AG08396 (cell line): ENCODE measurements around the gene ATRX.
"Not testable (repeated sequence)": the region's sequence is repeated elsewhere in the genome, so short reads cannot be mapped to it uniquely, and the experiment has no call there.

Experiments
- DNase-seq: peaks from one replicate; pipeline ENCODE4 v3.0.0; 2012; ENCODE audit warnings: low spot score, mixed read lengths

The ATRX gene

GRCh38 chrX:77785486-77786364 is at the start of gene ATRX:
Gene ATRX, minus strand, starts transcription at chrX:77786216. Its CDS starts 215 bp downstream, at chrX:77786001.
- peak; percentile 81 for DNase-seq

GRCh38 chrX:77831544-77831943 is 45.5 kb upstream of the ATRX start:
- not testable (repeated sequence) for DNase-seq

GRCh38 chrX:77821989-77822388 is 36.0 kb upstream of the ATRX start:
- not testable (repeated sequence) for DNase-seq

- no peak for DNase-seq
Measured at GRCh38 chrX:77820091-77820727, 34.2 kb upstream of the ATRX start.

- DNase-seq, result no peak
Measured at GRCh38 chrX:77814210-77814609, 28.2 kb upstream of the ATRX start.

- no peak for DNase-seq
Measured at GRCh38 chrX:77802201-77802600, 16.2 kb upstream of the ATRX start.

- no peak for DNase-seq
Measured at GRCh38 chrX:77795124-77795523, 9.1 kb upstream of the ATRX start.

- DNase-seq, result no peak
Measured at GRCh38 chrX:77793946-77794345, 7.9 kb upstream of the ATRX start.

- DNase-seq, result no peak
Measured at GRCh38 chrX:77788050-77788449, 2.0 kb upstream of the ATRX start.

- DNase-seq, result no peak
Measured at GRCh38 chrX:77786365-77786680, 307 bp upstream of the ATRX start.

- DNase-seq, result no peak
Measured at GRCh38 chrX:77779695-77780094, 6.3 kb downstream of the ATRX start.

GRCh38 chrX:77776659-77777058 is 9.4 kb downstream of the ATRX start:
- no peak for DNase-seq

GRCh38 chrX:77771601-77772000 is 14.4 kb downstream of the ATRX start:
- DNase-seq, result no peak

GRCh38 chrX:77768787-77769186 is 17.2 kb downstream of the ATRX start:
- no peak for DNase-seq

- not testable (repeated sequence) for DNase-seq
Measured at GRCh38 chrX:77766212-77766611, 19.8 kb downstream of the ATRX start.

GRCh38 chrX:77755561-77755960 is 30.5 kb downstream of the ATRX start:
- DNase-seq, result no peak

- not testable (repeated sequence) for DNase-seq
Measured at GRCh38 chrX:77753942-77754341, 32.1 kb downstream of the ATRX start.

- DNase-seq, result no peak
Measured at GRCh38 chrX:77749695-77750094, 36.3 kb downstream of the ATRX start.

- no peak for DNase-seq
Measured at GRCh38 chrX:77743720-77744119, 42.3 kb downstream of the ATRX start.

- no peak for DNase-seq
Measured at GRCh38 chrX:77742788-77743476, 43.1 kb downstream of the ATRX start.

- no peak for DNase-seq
Measured at GRCh38 chrX:77740376-77740905, 45.6 kb downstream of the ATRX start.

GRCh38 chrX:77733342-77733741 is 52.7 kb downstream of the ATRX start:
- no peak for DNase-seq
